ENCODE measurements around the gene DST.

The DST gene

DNA sequence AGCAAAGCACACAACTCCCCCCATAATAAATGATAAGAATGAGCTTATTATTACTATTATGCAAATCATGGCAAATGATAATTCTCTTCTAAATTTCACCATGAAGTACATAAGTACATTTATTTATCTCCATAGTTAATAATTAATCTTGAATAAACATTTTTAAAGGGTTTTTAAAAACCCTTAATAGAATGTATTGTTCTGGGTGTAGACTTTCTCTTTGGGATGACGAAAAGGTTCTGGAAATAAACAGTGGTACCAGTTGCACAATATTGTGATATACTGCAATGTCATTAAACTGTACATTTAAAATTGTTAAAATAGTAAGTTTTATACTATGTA is 18.0 kb downstream of the DST start:
- DNase-seq (ENCODE audit: low spot score) = no peak
- FAIRE-seq = no peak

DNA sequence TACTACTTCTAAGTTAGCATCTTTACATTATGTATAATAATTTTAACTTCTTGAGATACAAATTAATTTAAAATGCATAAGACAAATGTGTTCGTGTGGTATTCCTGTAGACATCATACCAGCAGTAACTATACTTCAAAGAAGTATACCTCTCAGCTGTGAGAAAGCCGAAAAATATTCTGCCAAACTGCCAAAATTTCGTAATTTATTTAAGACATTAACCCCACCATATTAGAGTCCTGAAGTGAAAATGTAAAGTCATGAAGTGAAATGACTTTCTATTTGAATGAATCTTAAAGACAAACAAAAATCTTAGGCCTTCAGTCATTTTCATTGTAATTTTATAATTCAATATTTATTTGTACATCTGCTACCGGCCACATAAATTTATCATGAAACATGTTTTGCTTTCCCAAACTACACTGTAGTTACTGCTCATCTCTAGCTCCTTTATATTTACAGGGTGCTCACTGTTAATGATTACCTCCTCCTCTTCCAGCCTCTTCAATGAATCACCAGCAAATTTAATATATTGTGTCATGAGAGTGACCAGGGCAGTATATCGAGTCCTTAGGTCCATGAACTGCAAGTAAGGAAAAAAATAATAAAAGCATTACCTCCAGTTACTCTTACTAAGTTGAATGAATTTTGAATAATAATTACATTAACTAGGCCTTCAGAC is 18.5 kb downstream of the DST start:
- FAIRE-seq (no peak), DNase-seq (ENCODE audit: low spot score) (no peak)

DNA sequence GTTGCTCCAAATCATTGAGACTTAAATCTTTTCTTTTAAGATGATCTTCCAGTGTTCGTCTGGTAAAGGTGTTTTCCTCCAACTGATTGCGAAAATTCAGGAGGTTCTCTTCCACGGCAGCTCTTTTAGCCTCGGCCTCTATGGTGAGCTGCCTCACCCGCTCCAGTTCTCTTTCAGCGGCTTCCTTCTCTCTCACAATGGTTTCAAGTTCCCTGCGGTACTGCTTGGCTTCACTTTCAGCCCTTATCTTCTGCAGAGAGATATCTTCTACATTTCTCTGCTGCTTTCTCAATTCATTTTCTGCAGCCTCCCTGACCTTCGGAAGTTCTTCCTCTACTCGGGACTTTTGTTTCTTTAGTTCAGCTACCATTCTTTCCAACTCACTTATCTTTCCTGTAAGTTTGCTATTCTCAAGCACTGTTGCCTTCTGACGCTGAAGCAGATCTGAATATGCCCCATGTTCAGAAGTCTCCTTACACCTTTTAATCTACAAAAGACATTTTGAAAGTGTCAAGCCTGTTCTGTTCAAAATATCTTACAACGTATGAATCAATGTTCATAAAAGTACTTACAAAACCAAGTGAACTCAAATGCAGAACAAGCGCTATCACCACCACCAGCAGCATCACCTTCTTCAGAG is 22.3 kb downstream of the DST start:
- FAIRE-seq = no peak
- DNase-seq (ENCODE audit: low spot score) = no peak

DNA sequence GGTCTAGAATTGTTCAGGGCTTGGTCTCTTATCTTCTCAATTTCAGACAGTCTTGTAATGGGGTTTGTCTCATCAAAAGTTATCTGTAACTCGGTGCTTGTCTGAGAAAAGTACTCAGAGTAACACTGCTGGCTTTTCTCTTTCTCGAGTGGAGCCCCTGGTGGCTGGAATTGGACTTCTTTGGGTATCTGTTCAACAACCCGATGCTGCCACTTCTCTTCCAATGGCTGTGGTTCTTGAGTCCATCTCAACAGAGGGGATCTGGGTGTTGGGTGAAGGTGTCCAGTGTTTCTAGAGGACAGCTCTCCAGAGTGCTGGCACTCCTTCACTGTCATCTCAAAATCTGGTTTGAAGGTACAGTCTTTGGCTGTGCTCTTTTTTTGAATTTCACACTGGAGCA is 24.6 kb downstream of the DST start:
- DNase-seq (ENCODE audit: low spot score) (no peak), FAIRE-seq (no peak)

DNA sequence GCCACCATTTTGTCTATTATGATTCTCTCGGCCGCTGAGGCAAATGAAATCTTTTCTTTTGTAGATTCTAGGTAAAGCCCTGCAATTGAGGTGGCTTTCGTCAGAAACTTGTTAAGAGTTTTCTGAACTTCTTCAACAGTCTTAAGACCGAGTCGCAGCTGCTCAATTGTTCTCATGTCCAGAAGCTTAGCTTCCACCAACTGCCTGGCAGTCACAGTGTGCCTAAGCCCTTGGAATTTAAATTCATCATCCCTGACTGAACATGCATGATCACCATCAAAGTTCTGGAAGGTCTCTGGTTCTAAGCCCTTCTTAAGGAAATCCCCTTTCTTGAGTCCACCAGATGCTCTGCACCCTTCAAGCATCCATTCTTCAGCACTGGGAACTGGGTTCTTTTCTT is 25.7 kb downstream of the DST start:
- FAIRE-seq (no peak), DNase-seq (ENCODE audit: low spot score) (no peak)

DNA sequence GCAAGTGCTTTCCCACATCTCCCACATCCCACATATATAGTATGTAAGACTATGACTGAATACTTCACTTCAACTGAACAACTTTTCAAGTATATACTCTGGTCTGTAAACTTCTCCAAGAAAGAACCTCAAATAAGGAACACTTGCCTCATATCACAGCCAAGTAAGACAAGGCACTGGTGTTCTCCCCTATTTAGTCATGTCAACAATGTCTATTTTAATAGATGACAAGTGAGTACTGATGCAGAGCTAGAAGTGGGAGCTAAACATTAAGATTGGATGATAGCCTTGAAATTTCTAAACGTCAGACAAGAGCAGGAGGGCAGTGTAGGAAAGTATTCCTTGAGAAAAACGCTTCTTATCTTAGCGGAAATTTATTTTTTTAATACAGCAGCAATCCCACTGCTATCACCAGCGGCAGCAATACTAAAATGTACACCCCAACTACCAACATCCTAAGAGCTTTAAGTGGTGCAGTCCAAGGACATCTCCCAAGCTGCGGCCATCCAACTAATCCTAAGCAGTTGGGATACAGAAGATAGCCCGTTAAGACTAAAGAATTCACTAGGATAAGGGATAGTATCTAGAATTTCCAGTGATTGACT is 29.3 kb downstream of the DST start:
- no peak for FAIRE-seq
- no peak for DNase-seq (ENCODE audit: low spot score)

DNA sequence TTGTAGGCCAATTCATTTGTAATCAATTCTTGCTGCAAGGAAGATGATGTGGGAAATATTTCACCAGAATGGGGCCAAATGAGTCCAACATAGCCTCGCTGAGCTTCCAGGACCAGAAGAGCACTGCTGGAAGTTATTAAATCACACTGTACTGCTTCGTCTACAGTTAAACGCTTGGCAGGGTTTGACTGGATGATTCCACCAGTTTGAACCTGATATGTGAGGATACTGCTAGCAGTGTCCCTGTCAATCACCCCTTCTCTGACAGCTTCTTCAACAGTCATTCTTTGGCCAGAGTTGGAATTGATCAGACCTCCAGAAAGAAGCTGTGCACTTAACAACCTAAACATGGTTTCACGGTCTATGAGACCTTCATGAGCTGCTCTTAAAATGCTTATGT is 34.4 kb downstream of the DST start:
- DNase-seq (ENCODE audit: low spot score) (no peak), FAIRE-seq (no peak)

DNA sequence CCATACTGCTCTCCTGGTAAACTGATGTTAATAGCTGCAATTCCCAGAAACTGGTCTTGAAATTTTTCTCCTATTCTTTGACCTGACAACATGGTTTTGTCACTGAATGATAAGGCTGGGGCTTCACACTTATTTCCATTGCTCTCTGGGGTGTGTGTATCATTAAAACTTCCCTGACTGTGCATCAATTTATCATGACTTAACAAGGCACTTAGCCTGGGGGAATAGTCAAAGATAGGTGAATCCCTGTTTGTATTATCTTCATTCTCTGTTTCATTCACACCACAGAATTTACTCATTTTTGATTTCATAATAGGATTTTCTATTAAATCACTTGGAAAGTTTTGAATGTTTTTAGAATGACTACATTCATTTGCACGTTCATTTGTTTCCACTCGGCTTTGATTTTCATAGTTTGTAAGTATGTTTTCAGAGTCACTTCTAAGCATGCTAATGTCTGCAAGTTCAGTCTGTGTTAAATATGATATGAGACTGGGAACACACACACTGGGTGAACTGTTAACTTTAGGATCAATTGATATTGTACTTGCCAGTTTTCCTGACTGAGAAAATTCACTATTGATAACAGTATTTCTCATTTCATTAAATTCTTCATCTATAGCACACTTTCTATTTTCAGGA is 35.5 kb downstream of the DST start:
- DNase-seq (ENCODE audit: low spot score) (no peak), FAIRE-seq (no peak)

DNA sequence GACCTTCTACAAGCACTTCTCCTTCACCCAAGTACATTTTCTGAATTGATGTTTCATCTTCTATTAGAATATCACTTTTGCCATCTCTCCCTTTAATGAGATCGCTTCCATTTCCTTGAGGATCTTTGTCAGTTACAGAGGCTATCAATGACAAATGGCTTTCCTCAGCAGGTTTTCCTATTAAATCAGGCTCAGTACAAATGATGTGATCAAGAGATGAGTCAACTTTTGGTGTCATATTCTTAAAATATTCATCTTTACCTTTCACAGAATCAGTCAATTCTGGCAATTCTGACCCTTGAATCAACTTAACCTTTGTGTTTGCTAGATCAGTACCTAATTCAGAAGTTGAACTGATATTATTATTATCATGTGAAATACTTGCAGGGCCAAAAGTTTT is 37.3 kb downstream of the DST start:
- FAIRE-seq (no peak), DNase-seq (ENCODE audit: low spot score) (no peak)

DNA sequence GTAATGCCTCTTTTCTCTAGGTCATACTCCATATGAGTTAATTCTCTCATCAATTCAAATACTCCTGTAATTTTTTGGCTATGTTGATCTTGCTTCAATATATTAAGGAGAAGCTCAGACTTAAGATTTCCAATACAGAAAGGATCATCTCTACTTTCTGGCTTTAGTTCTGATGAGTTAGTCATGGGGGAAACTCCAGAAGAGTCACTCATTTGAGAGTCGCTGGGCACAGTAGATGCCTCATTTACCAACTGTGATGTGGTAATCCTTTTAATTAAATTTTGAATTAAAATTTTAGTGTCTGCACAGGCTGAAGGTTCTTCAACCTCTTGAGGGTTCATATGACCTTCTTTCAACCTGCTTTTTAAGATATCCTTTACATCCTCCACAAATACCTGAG is 38.5 kb downstream of the DST start:
- FAIRE-seq (no peak), DNase-seq (ENCODE audit: low spot score) (no peak)

DNA sequence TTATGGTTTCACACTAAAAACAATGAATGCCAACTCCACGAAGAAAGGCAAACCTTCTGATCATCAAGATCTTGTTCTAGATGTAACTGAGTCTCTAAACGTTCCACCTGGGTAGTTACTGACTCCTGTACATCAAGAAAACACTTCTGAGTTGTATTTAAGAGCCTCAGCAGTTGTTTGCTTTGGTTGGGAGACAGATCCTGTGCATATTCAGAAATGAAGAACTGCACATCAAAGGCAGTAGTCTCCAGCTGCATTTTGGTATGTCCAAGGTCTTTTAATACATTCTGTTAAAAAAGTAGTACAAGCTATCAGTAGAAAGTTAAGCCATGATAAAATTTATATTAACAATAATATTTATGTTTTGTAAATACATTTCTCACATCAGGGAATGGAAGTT is 41.3 kb downstream of the DST start:
- DNase-seq (ENCODE audit: low spot score) (no peak), FAIRE-seq (no peak)

DNA sequence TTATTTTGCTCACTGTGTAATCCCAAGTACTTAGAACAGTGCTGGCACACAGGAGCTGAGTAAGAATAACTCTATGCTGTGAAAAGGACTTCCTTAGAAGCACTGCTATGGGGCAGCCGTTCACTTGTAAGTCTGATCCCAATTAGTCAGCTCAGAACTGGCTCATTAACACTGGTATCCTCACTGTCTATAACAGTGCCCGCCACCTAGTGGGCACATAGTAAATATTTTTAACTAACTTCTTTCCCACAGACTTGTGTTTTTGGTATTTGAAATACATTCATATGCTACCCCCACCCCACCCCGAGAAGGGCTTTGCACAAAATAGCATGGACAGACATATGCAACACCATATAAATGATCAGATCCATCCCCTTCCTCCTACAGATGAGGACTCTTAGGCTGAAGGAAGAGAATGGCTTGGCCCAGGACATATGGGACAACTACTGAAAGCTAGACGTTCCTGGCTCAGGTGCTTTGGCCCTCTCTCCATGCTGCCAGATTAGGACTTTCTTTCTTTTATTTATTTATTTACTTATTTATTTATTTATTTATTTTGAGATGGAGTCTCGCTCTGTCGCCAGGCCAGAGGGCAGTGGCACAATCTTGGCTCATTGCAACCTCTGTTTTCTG is 47.1 kb downstream of the DST start:
- DNase-seq (ENCODE audit: low spot score) = peak; percentile 20
- no peak for FAIRE-seq

DNA sequence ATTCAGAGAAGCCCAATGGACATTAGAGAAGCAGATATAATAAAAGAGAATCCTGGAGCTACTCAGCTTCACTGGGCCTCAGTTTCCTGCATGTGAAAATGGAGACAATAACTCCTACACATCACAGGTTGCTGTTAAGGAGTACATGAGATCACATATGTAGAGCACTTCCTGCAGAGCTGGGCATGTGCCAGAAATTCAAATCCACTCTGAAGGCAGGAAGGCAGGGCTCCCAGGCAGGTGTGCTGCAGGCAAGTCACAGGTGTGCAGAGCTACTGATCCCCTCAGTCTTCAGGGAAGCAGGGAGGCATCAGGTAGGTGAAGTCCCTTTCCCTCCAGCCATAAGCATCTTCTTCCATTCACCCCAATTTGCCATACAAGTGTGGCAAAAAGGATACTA is 48.0 kb downstream of the DST start:
- FAIRE-seq (no peak), DNase-seq (ENCODE audit: low spot score) (no peak)

DNA sequence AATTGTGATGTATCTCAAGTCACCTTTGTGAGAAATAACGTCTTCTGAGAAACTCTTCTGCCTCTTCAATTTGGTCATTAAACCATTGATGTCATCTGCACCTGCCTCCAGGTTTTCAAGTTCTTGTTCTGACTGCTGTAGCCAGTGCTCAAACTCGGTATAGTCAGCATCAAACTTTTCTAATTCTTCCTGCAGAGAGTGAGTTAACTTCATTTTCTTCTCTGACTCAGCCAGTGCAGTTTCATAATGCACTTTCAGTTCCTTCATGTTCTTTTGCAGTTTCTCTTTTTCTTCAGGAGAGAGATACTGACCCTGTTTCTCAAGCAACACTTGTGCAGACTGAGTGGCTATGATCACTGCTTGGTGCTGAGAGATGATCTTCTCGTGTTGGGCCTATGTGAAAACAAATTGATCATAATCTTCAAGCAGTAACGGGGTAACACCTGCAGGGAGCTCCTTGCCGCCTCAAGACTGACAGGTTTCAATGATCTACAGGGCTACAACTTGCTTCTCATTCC is 48.8 kb downstream of the DST start:
- FAIRE-seq = no peak
- DNase-seq (ENCODE audit: low spot score) = no peak

DNA sequence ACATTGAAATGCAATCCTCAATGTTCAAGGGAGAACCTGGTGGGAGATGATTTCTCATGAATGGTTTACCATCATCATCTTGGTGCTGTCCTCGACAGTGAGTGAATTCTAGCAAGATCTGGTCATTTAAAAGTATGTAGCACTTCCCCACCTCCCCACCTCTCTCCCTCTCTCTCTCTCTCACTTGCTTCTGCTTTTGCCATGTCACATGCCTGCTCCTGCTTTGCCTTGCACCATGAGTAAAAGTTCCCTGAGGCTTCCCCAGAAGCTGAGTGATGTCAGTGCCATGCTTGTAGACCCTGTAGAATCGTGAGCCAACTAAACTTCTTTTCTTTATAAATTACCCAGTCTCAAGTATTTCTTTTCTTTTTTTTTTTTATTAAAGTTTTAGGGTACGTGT is 60.5 kb downstream of the DST start:
- DNase-seq (ENCODE audit: low spot score) (no peak), FAIRE-seq (no peak)

DNA sequence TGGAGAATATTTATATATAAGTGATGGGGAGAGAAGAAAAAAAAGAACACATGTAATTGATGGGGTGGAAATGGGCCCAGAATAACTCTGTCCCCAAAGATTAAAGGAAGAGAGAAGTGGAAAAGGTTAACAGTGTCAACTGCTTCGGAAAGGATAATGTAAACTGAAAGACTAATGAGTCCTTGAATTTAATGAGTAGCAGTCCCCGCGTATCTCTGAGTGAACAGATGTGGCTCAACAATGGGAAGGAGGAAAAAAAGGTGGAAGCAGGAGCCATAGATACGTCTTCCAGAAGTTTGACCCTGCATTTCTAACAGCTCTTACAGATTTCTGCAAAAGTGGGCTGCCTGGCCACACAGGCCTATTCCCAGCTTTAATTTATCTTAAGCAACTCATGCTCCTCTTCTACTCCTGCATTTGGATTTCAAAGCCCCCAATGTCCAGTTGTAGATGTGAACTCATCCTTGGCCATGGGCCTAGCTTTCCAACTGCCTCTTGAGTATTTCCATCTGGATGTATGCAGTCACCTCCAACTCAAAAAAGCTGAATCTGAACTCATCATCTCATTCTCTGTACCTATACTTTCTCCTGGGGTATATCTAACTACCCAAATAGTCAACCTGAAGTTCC is 61.3 kb downstream of the DST start:
- DNase-seq (ENCODE audit: low spot score) (no peak), FAIRE-seq (no peak)

DNA sequence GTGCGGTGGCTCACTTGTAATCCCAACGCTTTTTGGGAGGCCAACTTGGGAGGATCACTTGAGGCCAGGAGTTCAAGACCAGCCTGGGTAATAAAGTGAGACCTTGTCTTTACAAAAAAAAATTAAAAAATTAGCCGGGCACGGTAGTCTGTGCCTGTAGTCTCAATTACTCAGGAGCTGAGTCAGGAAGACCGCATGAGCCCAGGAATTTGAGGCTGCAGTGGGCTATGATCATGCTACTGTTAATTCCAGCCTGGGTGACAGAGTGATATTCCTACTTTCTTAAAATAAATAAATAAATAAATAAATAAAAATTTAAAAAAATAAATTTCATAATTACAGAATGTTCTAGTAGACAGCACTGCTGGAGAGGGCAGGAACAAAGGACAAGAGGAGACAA is 62.4 kb downstream of the DST start:
- no peak for DNase-seq (ENCODE audit: low spot score)
- no peak for FAIRE-seq

DNA sequence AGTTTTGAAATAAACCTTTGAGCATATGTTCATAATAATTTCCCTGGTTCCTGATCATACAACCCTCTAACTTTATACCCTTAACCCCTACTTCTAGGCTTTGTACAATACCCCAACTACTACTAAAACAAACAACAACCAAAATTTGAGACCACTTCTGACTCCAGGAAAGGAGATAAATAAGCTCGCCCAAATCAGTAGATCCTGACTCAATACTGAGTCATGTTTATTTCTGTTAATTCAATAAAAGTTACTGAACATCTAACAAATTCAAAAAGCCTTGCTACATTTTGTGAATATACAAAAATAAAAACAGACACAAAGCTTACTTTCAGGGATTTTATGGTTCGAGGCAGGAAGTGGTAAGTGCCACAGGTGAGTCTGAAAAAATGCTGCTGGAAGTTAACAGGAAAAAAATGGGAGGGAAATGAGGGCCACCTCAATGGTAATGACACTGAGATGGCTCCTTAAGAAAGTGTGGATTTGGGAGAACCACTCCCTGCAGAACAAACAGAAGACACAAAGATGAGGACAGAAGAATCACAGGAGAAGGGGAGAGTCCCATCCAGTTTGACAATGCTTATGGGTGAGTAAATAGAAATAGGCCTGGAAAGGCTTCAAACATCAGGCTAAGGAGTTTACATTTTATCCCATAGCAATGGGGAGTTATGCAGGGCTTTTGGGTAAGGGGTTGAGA is 63.4 kb downstream of the DST start:
- no peak for DNase-seq (ENCODE audit: low spot score)
- no peak for FAIRE-seq

DNA sequence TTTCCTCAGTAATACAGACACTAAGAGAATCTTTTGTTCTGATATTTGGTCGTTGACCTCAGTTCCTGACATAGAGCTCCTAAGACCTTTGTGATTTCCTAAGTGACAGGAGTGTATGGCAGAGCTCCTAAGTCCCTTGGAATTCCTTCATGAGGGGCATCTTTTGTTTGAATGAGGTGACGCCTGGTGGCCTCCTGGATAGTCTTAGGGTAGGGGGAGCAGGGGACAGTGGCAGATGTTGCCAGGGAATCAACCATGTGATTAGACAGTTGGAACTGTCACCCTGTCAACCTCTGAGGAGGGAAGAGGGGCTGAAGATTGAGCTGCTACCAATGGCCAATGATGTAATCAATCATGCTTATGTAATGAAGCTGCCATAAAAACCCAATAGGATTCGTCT is 67.0 kb downstream of the DST start:
- FAIRE-seq = no peak
- no peak for DNase-seq (ENCODE audit: low spot score)

DNA sequence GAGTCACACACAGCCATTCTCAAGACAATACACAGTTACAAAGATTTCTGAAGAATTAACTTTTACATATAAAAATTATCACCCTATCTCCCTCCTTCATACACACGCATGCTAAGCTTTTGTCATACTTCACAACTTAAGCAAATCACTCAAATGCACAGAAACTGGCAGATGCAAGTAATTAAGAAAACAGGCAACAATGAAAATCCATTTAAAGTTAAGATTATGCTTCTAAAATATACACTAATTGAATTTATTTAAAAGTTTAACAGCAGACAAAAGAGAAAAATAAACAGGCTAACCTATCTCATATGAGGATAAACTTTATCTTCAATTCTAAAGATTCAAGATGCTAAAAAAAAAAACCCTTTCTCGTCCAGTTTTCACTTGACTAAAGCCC is 68.4 kb downstream of the DST start:
- DNase-seq (ENCODE audit: low spot score) (no peak), FAIRE-seq (no peak)

DNA sequence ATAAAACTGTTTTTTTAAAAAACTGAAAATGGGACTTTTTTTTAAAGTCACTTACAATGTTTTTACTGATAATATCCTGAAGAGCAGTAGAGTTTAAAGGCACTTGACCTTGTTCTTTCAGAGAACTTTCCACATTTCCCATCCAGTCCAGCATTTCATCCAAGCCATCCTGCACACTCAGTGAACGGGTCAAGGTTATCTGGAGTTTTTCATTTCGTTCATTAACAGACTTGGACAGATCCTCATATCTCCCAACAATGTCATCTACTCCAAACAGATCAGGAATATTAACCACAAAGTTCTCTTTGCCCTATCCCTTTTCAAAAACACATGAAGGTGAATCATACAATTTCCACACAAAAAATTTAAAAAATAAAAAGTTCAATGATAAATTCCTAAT is 69.1 kb downstream of the DST start:
- DNase-seq (ENCODE audit: low spot score) (no peak), FAIRE-seq (no peak)

Measured in urothelium cell line (cell line).